HuH-7.5 (cell line): ENCODE results near the gene CFC1B.
"Not testable (repeated sequence)": the region's sequence is repeated elsewhere in the genome, so short reads cannot be mapped to it uniquely, and the experiment has no call there.

Source experiments
- DNase-seq: peaks from one replicate; pipeline ENCODE4 v3.0.0; 2011; ENCODE audit warnings: low spot score

CFC1B gene

DNA sequence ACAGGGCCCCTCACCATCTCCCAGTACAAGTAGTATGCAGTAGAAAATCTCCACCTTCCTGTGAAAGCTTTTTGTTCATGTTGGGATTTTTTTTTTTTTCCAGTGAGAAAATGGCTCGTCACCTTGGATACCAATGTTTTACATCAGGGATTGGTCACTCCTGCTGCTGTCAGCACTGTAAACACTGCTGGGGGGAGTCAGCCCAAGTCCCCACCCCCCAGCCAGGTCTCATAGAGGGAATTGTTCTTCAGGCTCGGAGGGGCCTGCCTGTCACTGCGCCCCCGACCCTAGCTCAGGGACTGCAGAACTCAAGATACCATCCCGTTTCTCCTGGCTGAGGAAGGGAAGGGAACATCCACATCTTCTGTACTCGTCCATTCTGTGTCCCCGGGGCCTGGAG, at the start of gene CFC1B:
CFC1B (plus strand) TSS at position 231 of the 400 bp plus-strand sequence. CDS start 263 bp downstream, outside the sequence.
- not testable (repeated sequence) for DNase-seq

GRCh38 chr2:130491073-130491472, 29.9 kb upstream of the CFC1B start:
- not testable (repeated sequence) for DNase-seq

DNA sequence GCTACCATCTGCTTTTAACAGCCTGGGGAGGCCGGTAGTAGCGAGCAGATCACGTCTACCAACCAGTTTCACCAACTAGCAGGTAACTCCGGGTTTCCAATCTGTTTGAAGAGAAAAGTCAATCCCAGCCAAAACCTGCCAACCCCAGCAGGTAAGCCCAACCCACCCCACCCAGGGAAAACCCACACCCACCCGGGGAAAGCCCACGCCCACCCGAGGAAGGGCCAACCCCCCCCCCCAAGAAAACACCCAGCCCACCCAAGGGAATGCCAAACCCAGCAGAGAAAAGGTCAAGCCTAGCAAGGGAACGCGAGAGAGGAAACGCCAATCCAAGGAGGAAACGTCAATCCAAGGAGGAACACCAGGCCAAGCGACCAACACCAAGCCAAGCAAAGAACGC, 11.8 kb upstream of the CFC1B start, which contains the start of gene POTEI:
POTEI (minus strand) TSS at position 101 of the 400 bp plus-strand sequence; CDS start at position 8, 93 bp downstream.
- not testable (repeated sequence) for DNase-seq

- DNase-seq, result not testable (repeated sequence)
Measured at GRCh38 chr2:130510807-130511746, 9.9 kb upstream of the CFC1B start.

DNA sequence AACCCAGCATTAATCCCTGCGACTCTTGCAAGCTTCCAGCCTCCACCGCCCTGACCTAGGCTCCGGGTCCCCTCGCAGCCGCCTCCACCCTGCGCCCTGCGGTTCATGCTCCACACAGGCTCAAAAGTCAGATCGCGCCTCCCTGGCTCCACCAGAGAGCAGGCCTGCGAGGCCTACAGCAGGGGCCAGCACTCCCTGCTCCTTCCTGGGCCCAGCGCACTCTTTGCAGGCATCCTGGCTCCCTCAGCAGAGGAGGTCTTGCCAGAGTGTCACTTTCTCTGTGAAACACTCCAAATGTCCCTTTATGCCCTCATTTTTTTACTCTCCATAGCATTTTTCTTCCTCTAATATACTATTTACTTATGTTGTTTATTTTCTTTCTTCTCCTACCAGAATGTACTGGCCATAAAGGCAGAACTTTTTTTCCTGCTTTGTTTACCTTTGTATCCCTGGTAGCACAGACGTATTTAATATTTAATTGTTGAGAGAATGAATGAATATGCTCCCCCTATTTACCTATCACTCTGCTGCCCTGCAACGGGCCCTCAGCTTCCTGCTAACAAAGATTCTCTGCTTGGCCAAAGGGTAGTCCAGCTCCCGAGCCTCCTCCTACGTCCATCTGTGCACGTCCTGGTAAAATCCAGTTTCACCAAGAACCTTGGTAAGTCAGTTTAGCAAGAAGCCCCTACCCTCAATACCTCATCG, 9.1 kb upstream of the CFC1B start:
- not testable (repeated sequence) for DNase-seq

DNA sequence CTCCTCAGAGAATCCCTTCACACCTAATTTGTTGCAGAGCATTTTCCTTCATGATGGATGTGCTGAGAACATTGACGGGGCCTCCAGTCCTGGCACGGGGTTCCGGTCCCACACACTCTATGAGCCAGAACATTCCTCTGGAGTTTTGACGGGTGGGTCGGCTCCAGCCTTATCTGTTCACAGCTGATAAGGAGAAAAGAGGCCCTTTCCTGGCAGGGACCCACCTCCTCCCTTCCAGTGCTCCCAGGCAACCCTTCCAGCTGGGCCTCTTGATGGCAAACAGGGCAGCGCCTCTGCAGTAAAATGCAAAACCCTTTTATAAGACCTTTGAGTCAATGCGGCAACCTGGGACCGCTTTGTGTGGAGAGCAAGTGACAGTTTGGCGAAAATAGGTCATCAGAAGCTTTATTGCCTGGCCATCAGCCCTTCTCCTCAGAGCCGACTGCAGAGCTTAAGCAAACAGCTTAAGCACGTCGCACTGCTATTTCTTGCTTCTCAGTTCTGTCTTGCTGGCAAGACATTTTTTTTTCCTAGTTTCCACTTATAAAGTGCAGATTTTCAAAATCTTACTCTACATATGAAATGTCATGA, 2.4 kb upstream of the CFC1B start:
- DNase-seq, result not testable (repeated sequence)

DNA sequence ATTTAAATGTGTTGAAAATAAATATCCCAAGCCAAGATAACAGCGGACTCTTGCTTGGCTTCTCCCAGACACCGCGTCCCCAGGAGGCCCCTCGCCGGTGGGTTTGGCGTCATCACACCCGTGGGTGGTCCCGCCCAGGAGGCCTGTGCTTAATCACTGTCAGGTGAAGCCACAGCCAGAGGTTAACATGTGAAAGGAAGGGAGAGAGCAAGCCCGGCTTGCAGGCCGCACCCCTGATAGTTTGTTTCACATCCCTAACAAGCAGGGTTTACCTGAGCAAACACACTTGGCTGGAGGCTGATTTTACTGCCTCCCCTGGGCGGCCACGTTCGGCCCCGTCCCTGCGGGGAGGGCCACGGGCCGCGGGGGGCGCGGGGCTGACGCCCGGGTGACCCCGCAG, 1.4 kb downstream of the CFC1B start:
- not testable (repeated sequence) for DNase-seq

DNA sequence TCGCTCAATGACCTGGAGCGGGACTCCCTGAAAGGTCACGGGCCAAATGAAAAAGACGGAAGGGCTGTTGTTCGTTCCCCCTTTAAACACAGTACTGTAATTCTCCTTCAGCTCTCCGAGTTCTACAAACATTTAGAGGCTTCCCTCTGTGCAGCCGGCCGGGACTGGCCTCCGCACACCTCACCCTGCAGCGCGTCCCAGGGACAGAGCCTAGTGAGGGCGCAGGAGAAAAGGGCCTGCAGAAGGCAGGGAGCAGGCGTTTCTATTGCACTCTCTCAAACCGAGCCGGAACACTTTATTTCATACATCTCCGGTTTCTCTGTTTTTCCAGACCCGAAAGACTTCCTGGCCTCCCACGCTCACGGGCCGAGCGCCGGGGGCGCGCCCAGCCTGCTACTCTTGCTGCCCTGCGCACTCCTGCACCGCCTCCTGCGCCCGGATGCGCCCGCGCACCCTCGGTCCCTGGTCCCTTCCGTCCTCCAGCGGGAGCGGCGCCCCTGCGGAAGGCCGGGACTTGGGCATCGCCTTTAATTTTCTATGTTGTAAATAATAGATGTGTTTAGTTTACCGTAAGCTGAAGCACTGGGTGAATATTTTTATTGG, 6.4 kb downstream of the CFC1B start:
- not testable (repeated sequence) for DNase-seq

DNA sequence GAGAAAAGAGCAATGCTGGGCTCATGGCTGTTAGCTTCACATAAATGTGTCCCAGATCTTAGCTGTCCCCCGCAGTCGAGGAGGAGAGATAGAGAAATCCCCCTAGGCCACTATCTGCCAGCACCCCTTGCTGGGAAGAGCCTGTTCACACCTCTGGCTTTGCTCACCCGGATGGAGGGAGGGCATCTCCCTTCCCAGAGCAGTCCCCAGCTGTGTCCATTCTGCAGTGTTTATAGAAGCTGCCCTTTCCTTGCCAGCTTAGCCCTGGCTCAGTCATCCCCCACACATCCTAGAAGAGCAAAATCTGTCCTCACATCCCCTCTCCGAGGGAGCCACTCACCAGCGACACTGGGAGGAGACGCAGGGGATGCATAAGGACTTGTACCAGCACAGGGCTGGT, 8.5 kb downstream of the CFC1B start:
- not testable (repeated sequence) for DNase-seq

DNA sequence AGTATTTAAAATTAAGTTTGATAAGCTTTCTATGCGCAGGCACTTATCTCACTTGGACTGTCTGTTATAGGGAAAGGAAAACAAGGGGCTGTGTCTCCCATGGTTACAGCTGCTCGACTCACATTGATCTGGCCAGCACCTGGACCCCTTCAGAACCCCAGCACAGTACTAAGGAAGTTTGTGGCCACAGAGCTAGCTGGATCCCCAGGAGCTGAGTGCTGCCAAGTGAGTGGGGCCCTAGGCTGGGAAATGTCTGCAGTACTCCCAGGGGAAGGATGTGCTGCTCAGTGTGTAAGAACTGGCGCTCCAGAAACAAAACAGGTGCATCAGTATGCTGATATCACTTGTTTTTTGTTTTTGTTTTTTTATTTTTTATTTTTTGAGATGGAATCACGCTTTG, 9.2 kb downstream of the CFC1B start:
- not testable (repeated sequence) for DNase-seq

- not testable (repeated sequence) for DNase-seq
Measured at GRCh38 chr2:130531225-130531624, 10.2 kb downstream of the CFC1B start.

- not testable (repeated sequence) for DNase-seq
Measured at GRCh38 chr2:130531672-130532071, 10.7 kb downstream of the CFC1B start.

GRCh38 chr2:130536654-130537053, 15.6 kb downstream of the CFC1B start:
- DNase-seq, result not testable (repeated sequence)

- not testable (repeated sequence) for DNase-seq
Measured at GRCh38 chr2:130538271-130538670, 17.2 kb downstream of the CFC1B start.

GRCh38 chr2:130542789-130543188, 21.8 kb downstream of the CFC1B start:
- not testable (repeated sequence) for DNase-seq

GRCh38 chr2:130543785-130544528, 22.9 kb downstream of the CFC1B start:
- DNase-seq, result not testable (repeated sequence)

- DNase-seq, result not testable (repeated sequence)
Measured at GRCh38 chr2:130544978-130545377, 24.0 kb downstream of the CFC1B start.

- not testable (repeated sequence) for DNase-seq
Measured at GRCh38 chr2:130548418-130548817, 27.4 kb downstream of the CFC1B start.

DNA sequence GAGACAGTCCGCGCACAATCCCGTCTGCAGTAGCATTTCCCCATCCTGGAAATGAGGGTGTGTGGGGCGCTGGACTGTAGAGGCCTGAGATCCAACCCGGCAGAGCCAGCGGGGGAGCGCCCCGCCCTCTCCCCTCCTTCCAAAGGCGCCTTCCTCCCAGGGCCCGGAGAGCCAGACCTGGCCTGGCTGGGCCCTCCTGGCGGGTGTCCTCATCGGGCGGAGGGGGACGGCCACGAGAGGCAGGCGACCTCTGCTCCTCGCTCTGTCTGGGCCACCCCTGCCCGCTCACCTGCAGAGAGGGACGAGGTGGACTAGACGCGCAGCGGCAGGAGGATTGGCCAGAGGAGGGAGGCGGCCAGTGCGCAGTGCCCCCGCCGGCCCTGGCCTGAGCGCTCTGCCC, 28.5 kb downstream of the CFC1B start:
- not testable (repeated sequence) for DNase-seq

- not testable (repeated sequence) for DNase-seq
Measured at GRCh38 chr2:130554178-130554577, 33.2 kb downstream of the CFC1B start.

DNA sequence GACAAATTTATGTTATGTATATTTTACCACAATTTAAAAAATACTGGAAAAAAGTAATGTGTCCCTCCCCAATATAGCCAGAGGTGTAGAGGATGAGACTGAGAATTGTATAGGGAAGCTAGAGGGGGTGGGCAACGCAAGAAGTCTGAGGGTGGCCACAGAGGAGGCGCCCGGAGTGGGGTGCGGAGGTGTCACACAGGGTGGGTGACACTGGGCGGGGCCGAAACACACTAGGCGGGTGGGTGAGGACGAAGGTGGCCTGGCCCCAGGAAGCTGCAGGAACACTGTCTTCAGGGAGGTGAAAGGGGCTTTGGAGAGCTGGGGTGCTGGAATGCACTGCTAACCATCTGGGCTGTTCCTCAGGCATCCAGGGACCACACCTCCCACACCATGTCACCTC, 35.4 kb downstream of the CFC1B start:
- not testable (repeated sequence) for DNase-seq
